ENCODE measurements around the gene SAMD9. TPM values are rescaled to one million over a fixed set of nuclear protein-coding genes. Genes with fewer than 3 reads are reported as not detected.
"Not testable (repeated sequence)": the region's sequence is repeated elsewhere in the genome, so short reads cannot be mapped to it uniquely, and the experiment has no call there.

The SAMD9 gene
- total RNA-seq, 1 experiment from 2014 or later, result 24.3 TPM

DNA sequence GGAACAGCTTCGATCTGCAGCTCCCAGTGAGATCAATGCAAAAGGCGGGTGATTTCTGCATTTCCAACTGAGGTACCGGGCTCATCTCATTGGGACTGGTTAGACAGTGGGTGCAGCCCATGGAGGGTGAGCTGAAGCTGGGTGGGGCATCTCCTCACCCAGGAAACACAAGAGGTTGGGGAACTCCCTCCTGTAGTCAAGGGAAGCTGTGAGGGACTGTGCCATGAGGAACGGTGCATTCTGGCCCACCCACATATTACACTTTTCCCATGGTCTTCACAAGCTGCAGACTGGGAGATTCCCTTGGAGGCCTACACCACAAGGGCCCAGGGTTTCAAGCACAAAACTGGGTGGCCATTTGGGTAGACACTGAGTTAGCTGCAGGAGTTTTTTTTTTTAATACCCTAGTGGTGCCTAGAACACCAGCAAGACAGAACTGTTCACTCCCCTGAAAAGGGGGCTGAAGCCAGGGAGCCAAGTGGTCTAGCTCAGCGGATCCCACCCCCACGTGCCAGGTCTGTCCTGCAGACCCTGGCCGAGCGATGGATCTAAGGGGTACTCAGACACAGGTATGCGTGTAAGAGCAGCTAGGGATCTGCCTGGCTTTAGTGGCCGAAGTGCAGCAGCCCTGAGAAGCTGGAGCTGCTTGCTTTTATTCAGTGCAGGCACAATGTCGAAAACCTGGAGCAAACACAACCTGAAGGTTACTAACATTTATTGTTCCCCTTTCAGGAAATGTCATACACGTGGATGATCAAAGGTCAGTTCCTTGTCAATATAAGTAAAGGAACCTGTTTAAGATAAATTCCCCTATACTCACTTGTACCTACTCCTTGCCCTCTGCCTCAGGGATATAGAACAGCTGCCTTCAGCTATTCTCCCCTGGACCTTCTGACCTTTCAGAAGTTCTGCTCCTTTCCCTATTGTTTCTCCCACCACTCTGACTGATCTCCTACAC lies 3.1 kb upstream of the SAMD9 start:
- DNase-seq (ENCODE audit: low read depth), result no peak

DNA sequence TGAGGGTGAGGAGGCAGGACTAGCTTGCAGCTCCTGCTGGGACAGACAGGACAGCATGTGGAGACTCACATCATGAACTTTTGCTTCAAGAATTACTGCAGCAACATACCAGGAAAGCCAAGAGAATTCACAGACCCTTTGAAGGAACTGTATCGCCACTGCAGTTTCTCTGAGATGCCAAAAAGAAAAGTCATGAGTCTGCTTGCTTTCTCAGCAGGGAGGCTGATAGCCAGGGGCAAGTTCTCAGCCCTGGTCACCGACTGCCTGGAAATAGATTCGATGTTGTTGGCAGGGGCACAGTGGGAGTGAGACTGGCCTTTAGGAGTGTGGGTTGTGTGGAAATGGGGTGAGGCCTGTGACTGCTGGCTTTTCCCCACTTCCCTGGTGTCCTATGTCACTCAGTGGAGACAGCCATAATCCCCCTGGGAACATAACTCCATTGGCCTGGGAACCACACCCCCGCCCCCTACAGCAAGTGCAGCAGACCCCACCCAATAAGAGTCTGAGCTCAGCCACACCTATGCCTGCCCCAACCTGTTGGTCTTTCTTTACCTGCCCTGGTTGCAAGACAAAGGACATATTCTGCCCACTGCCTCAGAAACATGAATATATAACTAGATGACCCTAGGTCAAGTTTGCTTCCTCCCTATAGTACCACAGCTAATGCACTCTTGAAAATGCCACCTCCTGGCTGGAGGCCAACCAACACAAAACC lies 1.6 kb upstream of the SAMD9 start:
- peak; percentile 74 for DNase-seq (ENCODE audit: low read depth)

DNA sequence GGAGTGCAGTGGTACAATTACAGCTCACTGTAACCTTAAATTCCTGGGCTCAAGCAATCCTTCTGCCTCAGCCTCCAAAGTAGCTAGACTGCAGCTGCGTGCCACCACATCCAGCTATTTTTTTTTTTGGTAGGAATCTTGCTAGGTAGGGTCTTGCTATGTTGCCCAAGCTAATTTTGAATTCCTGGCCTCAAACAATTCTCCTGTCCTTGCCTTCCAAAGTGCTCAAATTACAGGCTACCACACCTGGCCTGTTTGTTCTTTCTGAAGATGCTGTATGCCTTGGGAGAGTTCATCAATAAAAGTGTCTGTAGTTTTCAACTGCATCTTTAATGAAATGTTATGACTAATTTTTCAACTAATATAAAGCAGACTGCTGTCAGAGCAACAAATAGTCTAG lies 452 bp downstream of the SAMD9 start:
- DNase-seq (ENCODE audit: low read depth), result no peak

DNA sequence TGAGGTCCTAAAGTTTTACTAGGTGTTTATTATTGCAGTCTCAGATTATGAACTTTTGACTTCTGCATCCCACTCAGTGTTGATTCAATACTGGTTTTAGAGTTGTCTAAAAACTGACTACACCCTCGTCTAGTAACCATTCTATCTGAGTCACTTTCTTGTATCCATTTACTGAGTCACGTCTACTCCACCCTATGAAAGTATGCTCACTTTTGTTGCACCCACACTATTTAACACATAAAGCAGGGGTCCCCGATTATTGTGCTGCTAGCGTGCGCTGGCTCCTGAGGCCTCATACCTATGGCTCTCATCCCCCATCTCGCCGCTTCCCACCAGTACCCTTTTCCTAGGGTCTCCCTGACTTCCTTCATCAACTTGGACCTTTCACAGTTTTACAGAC lies 2.0 kb downstream of the SAMD9 start:
- DNase-seq (ENCODE audit: low read depth), result peak; percentile 62

DNA sequence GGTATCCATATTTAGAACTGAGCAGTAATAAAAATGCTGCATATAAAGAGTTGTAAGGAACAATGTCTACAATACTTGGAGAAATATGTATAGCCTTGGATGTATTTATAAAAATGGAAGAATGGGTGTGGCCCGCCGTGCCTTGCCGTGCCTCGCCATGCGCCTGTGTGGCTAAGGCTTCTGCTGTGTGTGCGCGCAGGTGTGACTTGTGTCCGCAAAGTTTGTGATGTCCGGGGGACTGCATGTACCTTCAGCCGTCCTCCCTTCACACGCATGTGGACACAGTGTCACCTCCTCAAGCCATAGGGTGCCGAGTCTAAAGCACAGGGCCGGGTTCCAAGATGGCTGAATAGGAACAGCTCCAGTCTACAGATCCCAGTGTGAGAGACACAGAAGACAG lies 9.8 kb downstream of the SAMD9 start:
- DNase-seq (ENCODE audit: low read depth), result no peak

DNA sequence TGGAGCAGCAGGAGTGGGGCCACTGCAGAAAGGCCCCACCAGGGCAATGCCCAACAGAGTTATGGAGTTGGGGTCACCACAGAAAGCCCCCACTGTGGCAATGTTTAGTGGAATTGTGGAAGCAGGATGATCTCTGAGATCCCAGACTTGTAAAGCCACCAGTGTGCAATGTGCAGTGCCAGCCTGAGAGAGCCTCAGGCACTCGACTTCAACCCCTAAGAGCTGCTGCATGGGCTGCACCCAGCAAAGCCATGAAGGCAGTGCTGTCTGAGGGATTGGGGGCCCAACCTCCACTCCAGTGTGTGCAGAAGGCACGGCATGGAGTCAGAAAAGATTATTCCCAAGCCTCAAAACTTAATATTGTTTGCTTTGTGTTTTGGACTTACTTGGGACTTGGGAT lies 20.4 kb downstream of the SAMD9 start:
- DNase-seq (ENCODE audit: low read depth), result no peak

DNA sequence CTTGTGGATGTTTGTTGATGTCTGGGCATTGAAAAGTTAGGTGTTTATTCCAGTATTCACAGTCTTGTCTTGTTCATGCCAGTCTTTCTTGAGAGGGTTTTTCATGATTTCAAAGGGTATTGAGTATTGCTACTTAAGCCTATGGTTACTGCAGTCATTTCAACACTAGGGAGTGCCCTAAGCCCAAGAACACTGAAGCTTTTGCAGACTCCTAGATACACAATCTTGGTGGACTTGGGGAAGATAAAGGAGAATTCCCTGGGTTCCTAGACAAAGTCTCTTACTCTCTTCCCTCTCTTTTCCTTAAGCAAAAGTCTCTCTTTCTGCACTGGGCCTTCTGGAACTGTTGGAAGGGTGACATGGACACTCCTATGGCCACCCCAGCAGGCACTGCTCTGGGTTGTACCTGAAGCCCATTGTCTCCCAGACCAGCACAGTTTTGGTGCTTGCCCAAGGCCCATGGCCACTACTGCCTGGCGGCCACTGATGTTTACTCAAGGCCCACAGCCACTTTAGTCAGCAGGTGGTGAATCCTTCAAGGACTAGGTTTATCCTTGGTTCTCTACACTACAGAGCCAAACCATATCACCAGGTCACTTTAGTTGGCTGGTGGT lies 24.9 kb downstream of the SAMD9 start:
- DNase-seq (ENCODE audit: low read depth), result peak; percentile 52

DNA sequence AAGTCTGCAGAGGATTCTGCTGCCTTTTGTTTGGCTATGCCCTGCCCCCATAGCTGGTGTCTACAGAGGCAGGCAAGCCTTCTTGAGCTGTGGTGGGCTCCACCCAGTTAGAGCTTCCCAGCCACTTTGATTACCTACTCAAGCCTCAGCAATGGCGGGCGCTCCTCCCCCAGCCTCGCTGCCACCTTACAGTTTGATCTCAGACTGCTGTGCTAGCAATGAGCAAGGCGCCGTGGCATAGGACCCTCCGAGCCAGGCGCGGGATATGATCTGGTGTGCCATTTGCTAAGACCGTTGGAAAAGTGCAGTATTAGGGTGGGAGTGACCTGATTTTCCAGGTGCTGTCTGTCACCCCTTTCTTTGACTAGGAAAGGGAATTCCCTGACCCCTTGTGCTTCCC lies 44.4 kb downstream of the SAMD9 start:
- not testable (repeated sequence) for DNase-seq (ENCODE audit: low read depth)

DNA sequence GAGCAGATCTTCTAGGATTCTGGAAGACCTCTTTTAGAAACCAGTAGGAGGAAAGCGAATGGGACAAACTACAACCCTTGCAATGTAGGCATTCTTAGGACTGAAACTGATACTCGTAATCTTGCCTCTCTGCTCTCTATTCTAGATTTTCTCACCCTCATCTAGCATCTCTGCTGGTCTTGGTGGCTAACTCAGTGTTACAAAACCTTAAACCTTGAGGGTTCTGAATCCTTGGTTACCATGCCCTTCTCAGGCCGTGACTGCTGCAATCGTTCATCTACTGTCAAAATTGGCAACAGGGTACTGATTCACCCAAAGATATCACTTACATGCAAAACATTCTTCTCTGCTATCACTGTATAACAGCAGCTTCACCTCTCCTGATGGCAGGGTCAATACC lies 55.2 kb downstream of the SAMD9 start:
- no peak for DNase-seq (ENCODE audit: low read depth)

DNA sequence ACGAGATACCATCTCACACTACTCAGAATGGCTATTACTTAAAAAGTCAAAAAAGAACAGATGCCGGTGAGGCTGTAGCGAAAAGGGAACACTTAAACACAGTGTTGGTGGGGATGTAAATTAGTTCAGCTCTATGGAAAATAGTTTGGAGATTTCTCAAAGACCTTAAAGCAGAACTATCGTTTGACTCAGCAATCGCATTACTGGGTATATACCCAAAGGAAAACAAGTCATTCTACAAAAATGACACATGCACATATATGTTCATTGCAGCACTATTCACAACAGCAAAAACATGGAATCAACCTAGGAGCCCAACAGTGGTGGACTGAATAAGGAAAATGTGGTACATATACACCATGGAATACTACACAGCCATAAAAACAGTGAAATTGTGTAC lies 56.9 kb downstream of the SAMD9 start:
- no peak for DNase-seq (ENCODE audit: low read depth)

DNA sequence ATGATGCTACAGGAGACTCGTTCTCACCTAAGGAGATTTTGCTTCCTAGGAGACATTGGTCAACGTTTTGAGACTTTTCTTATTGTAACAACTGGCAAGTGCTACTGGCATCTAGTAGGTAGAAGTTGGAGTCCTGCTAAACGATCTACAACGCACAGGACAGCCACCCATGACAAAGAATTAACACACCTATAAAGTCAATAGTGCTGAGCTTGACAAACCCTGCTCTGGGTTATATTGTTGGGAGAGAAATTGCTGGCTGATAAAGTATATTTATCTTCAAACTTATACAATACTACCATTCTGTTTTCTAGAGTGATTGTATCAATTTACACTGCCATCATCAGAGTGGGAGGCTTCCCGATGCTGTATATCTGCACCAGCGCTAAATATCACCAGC lies 57.8 kb downstream of the SAMD9 start:
- no peak for DNase-seq (ENCODE audit: low read depth)

DNA sequence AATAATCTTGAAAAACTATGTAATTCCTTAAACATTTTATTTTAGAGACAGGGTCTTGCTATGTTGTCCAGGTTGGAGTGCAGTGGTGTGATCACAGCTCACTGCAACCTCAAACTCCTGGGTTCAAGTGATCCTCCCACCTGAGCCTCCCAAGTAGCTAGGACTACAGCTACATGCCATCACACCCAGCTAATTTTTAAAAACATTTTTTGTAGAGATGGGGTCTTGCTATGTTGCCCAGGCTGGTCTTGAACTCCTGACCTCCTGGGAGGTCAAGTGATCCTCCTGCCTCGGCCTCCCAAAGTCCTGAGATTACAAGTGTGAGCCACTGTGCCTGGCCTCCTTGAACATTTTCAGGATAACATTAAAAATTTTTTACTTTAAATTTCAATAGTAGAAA lies 61.2 kb downstream of the SAMD9 start:
- DNase-seq (ENCODE audit: low read depth), result not testable (repeated sequence)

DNA sequence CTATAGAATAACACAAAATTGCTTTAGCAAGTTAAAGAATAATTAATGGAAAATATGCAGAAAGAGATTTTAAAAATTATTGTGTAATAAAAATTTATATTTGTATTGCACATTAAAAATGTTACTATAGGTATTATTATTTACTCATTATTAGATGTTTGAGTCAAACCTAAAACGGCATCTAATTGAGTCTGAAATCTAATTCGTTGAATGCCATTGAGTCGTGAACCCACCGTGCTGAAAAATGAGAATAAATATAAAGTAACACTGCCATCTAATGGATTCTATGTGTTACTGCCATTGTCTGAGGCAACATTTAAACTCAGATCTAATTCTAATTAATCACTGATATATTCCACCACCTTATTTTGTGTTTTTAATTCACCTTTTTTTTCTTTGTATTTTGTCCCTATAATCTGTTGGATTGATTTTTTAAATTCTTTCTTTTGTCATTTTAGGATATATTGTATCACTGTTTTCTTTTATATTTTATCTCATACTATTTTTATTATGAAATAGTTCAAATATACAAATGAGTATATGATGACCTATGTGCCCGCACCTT lies 62.2 kb downstream of the SAMD9 start:
- DNase-seq (ENCODE audit: low read depth), result peak; percentile 51

DNA sequence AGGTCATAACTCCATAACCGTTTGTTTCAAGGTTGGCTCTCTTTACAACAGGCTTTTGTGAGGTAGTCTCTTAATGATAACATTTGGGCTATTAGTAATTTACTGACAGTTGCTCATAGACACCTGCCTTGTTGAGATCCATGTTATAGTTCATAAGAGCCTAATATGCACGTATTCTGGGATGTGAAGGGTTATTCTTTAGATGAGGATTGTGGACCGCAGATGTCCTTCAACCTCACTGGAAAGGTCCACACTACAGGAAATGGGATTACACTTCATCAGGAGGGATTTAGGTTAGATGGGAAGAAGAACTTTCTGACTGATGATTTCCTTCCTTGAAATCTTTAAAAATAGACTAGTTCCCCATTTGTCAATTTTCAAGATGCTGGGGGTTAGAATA lies 62.8 kb downstream of the SAMD9 start:
- no peak for DNase-seq (ENCODE audit: low read depth)

DNA sequence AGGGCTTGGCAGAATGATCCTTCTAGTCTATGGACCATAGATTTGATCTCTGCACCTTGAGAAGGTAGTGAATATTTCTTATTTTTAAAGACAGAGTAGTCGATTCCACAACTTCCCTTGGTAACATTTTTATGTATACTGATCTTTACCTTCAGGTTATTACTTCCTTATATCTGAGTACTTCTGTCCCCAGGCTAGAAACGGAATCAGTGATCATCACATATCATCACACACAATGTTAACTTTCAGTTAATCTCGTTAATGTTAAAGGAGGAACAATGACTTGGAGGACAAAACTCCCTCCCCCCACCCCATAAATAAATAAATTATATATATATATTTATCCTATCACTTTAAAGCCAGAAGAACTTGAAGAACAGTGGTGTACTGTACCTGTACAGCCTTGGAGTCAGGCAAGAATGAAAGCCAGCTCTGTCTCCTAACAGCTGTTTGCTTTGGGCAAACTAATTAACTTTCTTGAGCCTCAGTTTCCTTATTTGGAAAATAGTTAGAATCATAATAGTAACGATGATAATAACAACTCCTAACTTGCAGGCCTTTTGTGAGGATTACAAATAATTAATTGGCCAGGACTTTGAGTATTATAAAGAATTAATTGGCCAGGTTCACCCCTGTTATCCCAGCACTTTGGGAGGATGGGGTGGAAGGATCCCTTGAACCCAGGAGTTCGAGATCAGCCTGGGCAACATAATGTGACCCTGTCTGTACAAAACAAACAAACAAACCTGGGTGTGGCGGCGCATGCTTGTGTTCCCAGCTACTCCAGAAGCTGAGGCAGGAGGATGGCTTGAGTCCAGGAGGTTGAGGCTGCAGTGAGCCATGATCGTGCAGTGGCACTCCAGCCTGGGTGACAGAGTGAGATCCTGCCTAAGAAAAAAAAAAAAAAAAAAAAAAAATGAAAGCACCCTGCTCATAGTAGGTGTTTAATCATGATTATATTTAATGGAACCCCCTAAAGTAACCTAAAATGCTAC lies 63.5 kb downstream of the SAMD9 start:
- DNase-seq (ENCODE audit: low read depth), result no peak

DNA sequence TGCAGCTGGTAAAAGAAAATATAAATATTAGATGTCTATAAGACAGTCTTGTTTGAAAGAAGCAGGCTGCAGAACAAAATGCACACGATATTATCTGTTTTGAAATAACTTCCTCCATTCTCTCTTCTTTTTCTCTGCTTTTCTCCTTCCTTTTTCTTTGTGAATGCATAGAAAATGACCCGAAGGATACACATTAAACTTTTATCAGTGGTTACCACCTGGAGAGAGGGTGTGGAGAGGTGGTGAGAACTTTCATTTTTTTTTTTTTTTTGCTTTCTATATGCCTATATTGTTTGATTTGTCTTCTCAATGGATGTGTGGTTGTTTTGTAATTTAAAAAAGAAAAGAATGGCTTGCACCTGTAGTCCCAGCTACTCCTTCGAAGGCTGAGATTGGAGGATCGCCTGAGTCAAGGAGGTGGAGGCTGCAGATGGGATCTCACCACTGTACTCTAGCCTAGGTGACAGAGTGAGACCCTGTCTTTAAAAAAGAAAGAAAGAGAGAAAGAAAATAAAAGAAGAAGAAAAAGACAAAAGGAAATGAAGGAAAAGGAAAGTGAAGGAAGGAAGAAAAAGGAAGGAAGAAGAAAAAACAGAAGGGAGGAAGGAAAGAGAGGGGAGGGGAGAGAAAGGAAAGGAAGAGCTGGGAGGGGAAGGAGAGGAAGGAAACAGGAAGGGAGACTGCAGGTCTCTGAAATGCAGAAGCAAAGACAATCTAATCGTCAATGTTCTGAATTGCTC lies 64.4 kb downstream of the SAMD9 start:
- no peak for DNase-seq (ENCODE audit: low read depth)

DNA sequence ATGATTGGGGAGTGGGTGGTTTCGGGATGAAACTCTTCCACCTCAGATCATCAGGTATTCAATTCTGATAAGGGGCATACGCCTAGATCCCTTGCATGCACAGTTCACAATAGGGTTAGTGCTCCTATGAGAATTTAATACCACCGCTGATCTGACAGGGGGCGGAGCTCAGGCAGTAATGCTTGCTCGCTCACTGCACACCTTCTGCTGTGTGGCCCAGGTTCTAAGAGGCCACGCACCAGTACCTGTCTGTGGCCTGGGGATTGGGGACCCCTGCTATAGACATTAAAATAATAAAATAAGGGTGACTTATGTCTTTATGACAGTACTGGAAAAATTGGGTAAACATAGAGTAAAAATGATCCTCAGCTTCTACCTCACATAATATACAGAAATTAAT lies 66.1 kb downstream of the SAMD9 start:
- no peak for DNase-seq (ENCODE audit: low read depth)

All from RPMI7951 (cell line).